Neutrophil (primary cell): ENCODE measurements around the gene PRRG1.

Source experiments
- H3K27ac ChIP-seq: fragments of 200-600 bp; sonication (generic); 2 replicates; pipeline ENCODE4 v1.5.1; 2016; ENCODE audit warnings: mild to moderate bottlenecking, moderate library complexity
- H3K27me3 ChIP-seq: fragments of 200-600 bp; sonication (generic); 2 replicates; pipeline ENCODE4 v1.6.0; 2016; ENCODE audit warnings: mild to moderate bottlenecking
- H3K36me3 ChIP-seq: fragments of 200-600 bp; sonication (generic); 2 replicates; pipeline ENCODE4 v1.5.1; 2017
- H3K4me1 ChIP-seq, 2 experiments: fragments of 200-600 bp in 1 of 2; sonication (generic) in 1 of 2; 1 replicate in 1 of 2; 2 replicates in 1 of 2; pipeline versions ENCODE4 v1.5.1 to v1.6.1; 2013 to 2016; ENCODE audit warnings: low read depth in 1 of 2, low read length in 1 of 2, mild to moderate bottlenecking in 1 of 2, moderate library complexity in 1 of 2; ENCODE audit not compliant: control insufficient read depth in 1 of 2, insufficient read depth in 1 of 2
- H3K4me3 ChIP-seq, 2 experiments: fragments of 200-600 bp in 1 of 2; sonication (generic) in 1 of 2; 1 replicate in 1 of 2; 2 replicates in 1 of 2; pipeline ENCODE4 v1.5.1; 2013 to 2016; ENCODE audit warnings: low read depth in 1 of 2, low read length in 1 of 2, mild to moderate bottlenecking in 1 of 2, moderate library complexity in 1 of 2
- H3K9me3 ChIP-seq: fragments of 200-600 bp; sonication (generic); 2 replicates; pipeline ENCODE4 v1.5.1; 2016
- TF ChIP-seq, protein P1 (sequence below): fragments of 200-600 bp; sonication (generic); IDR thresholded peaks from 2 replicates; pipeline ENCODE4 v1.5.1; 2016; ENCODE audit warnings: antibody characterized with exemption

Gene PRRG1

GRCh38 chrX:37357436-37357835 is 8.3 kb downstream of the PRRG1 start:
- Histone ChIP-seq H3K9me3 (no peaks in the 10 kb centered on the region), H3K27me3 (no peaks in the 10 kb centered on the region), H3K36me3 (no peaks in the 10 kb centered on the region), H3K27ac (no peak overlapping the region), H3K4me3 (no peak overlapping the region), H3K4me1 (no peaks in the 10 kb centered on the region)
- TF ChIP-seq, protein P1, sequence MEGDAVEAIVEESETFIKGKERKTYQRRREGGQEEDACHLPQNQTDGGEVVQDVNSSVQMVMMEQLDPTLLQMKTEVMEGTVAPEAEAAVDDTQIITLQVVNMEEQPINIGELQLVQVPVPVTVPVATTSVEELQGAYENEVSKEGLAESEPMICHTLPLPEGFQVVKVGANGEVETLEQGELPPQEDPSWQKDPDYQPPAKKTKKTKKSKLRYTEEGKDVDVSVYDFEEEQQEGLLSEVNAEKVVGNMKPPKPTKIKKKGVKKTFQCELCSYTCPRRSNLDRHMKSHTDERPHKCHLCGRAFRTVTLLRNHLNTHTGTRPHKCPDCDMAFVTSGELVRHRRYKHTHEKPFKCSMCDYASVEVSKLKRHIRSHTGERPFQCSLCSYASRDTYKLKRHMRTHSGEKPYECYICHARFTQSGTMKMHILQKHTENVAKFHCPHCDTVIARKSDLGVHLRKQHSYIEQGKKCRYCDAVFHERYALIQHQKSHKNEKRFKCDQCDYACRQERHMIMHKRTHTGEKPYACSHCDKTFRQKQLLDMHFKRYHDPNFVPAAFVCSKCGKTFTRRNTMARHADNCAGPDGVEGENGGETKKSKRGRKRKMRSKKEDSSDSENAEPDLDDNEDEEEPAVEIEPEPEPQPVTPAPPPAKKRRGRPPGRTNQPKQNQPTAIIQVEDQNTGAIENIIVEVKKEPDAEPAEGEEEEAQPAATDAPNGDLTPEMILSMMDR, result no peak

DNA sequence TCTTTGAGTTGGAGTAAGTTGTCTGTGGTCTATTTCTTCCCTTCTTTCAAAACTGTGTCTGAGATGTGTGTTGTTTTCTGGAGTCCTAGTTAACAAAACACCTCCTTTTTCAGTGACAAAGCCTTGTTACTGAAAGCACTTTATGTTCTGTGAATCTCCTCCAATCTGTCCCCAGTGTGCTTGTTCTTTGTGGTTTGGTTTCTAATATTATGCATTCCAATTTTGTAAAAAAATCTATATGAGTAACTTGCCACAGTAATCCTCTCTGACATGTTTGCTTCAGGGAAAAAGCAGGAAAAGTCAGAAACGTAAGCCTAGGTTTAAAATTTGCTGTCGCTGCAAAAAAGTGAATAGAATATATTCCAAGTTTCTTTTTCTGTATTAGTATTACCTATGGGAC is 12.4 kb downstream of the PRRG1 start:
- no peak overlapping the region for H3K4me3 ChIP-seq
- TF ChIP-seq, protein P1, result no peak
- H3K27ac ChIP-seq, result no peak overlapping the region
- H3K27me3 ChIP-seq, result no peaks in the 10 kb centered on the region
- no peaks in the 10 kb centered on the region for H3K4me1 ChIP-seq
- H3K36me3 ChIP-seq, result no peaks in the 10 kb centered on the region
- H3K9me3 ChIP-seq, result no peaks in the 10 kb centered on the region

- Histone ChIP-seq H3K4me3 (no peak overlapping the region), H3K36me3 (no peaks in the 10 kb centered on the region), H3K27ac (no peak overlapping the region), H3K4me1 (no peaks in the 10 kb centered on the region), H3K9me3 (no peaks in the 10 kb centered on the region), H3K27me3 (no peaks in the 10 kb centered on the region)
- TF ChIP-seq, protein P1, result no peak
These were observed 15.5 kb downstream of the PRRG1 start for GRCh38 chrX:37364666-37365065.

GRCh38 chrX:37367946-37368345 is 18.8 kb downstream of the PRRG1 start:
- Histone ChIP-seq H3K36me3 (no peaks in the 10 kb centered on the region), H3K27ac (no peak overlapping the region), H3K9me3 (no peaks in the 10 kb centered on the region), H3K4me3 (no peak overlapping the region), H3K27me3 (no peaks in the 10 kb centered on the region), H3K4me1 (no peaks in the 10 kb centered on the region)
- TF ChIP-seq, protein P1, result no peak

- TF ChIP-seq, protein P1, result no peak
- H3K4me1 ChIP-seq, result no peaks in the 10 kb centered on the region
- H3K27me3 ChIP-seq, result no peaks in the 10 kb centered on the region
- no peaks in the 10 kb centered on the region for H3K9me3 ChIP-seq
- H3K36me3 ChIP-seq, result no peaks in the 10 kb centered on the region
- H3K4me3 ChIP-seq, result no peak overlapping the region
- H3K27ac ChIP-seq, result no peak overlapping the region
These were observed 21.5 kb downstream of the PRRG1 start for GRCh38 chrX:37370499-37371141.
